Mucosa of rectum (tissue), 2 donors: Measurements from ENCODE around the gene SRPK2.

Experiments used
- H3K27ac ChIP-seq, 2 donors: one replicate each; pipeline ENCODE4 v1.7.0; 2013; ENCODE audit warnings: inconsistent platforms in 2 of 2, low read depth in 2 of 2, low read length in 2 of 2
- H3K27me3 ChIP-seq, 2 donors: one replicate each; pipeline ENCODE4 v1.7.0; 2013; ENCODE audit warnings: low read length in 2 of 2; ENCODE audit not compliant: control insufficient read depth in 2 of 2, insufficient read depth in 2 of 2
- H3K36me3 ChIP-seq, 2 donors: one replicate each; pipeline ENCODE4 v1.7.0; 2013; ENCODE audit warnings: low read length in 2 of 2; ENCODE audit not compliant: control insufficient read depth in 2 of 2, insufficient read depth in 2 of 2
- H3K4me1 ChIP-seq, 2 donors: one replicate each; pipeline ENCODE4 v1.7.0; 2013; ENCODE audit warnings: low read length in 2 of 2, mild to moderate bottlenecking in 1 of 2; ENCODE audit not compliant: control insufficient read depth in 2 of 2, insufficient read depth in 2 of 2
- H3K4me3 ChIP-seq, 2 donors: one replicate each; pipeline ENCODE4 v1.7.0; 2013; ENCODE audit warnings: low read length in 2 of 2
- H3K9ac ChIP-seq, 2 donors: one replicate each; pipeline ENCODE4 v1.7.0; 2013; ENCODE audit warnings: low read length in 2 of 2, low read depth in 1 of 2, mild to moderate bottlenecking in 1 of 2
- H3K9me3 ChIP-seq, 2 donors: one replicate each; pipeline ENCODE4 v1.7.0; 2013; ENCODE audit warnings: low read length in 2 of 2; ENCODE audit not compliant: control insufficient read depth in 2 of 2
- donor health status: healthy.
- donor health status: Normal muscosa, but diverticular disease.

The SRPK2 gene

GRCh38 chr7:105408791-105409410 is 20.2 kb upstream of the SRPK2 start:
- no peaks in the 10 kb centered on the region for H3K36me3 ChIP-seq
- no peak overlapping the region for H3K27ac ChIP-seq
- no peak overlapping the region for H3K9ac ChIP-seq
- no peaks in the 10 kb centered on the region for H3K4me1 ChIP-seq
- H3K27me3 ChIP-seq, result no peaks in the 10 kb centered on the region
- no peak overlapping the region for H3K4me3 ChIP-seq
- no peaks in the 10 kb centered on the region for H3K9me3 ChIP-seq

- no peaks in the 10 kb centered on the region for H3K9me3 ChIP-seq
- H3K27me3 ChIP-seq, result no peaks in the 10 kb centered on the region
- H3K4me3 ChIP-seq, result no peak overlapping the region
- no peak overlapping the region for H3K9ac ChIP-seq
- no peaks in the 10 kb centered on the region for H3K36me3 ChIP-seq
- H3K27ac ChIP-seq, result no peak overlapping the region
- H3K4me1 ChIP-seq, result peaks cover 0 to 2% of the 10 kb centered on the region in 2 donors
These were observed 14.4 kb upstream of the SRPK2 start for GRCh38 chr7:105403128-105403527.

DNA sequence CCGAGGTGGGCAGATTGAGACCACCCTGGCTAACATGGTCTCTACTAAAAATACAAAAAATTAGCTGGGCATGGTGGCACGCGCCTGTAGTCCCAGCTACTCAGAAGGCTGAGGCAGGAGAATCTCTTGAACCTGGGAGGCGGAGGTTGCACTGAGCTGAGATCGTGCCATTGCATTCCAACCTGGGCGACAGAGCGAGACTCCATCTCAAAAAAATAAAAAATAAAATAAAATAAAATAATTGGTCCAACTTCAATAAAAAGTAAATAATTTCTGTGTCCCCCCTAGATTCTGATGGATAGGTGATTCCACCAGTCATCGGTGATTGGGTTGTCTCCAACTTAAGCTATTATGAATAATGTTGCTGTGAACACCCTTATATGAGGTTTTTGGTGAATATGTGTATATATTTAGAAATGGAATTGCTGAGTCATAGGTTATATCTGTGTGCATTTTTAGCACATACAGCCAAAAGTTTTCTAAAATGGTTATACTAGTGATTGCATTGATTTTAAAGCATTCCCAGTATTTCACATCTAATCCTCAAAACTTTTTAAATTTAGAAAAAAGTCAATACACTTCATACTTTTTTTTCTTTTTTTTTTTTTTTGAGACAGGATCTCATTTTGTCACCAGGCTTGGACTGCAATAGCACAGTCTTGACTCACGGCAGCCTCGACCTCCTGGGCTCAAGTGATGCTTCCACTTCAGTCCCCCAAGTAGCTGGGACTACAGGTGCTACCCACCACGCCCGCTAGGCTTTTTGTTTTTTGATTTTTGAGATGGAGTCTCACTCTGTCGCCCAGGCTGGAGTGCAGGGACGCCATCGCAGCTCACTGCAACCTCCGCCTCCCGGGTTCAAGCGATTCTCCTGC is 13.7 kb upstream of the SRPK2 start:
- no peak overlapping the region for H3K4me3 ChIP-seq
- H3K36me3 ChIP-seq, result no peaks in the 10 kb centered on the region
- no peaks in the 10 kb centered on the region for H3K9me3 ChIP-seq
- no peak overlapping the region for H3K9ac ChIP-seq
- no peaks in the 10 kb centered on the region for H3K27me3 ChIP-seq
- no peak overlapping the region for H3K27ac ChIP-seq
- H3K4me1 ChIP-seq, result peaks cover 0 to 2% of the 10 kb centered on the region in 2 donors

GRCh38 chr7:105399043-105399725 is 10.5 kb upstream of the SRPK2 start:
- Histone ChIP-seq H3K27me3 (no peaks in the 10 kb centered on the region), H3K9ac (no peak overlapping the region), H3K36me3 (no peaks in the 10 kb centered on the region), H3K9me3 (no peaks in the 10 kb centered on the region), H3K4me3 (no peak overlapping the region), H3K27ac (no peak overlapping the region), H3K4me1 (peaks cover 0 to 4% of the 10 kb centered on the region in 2 donors)

DNA sequence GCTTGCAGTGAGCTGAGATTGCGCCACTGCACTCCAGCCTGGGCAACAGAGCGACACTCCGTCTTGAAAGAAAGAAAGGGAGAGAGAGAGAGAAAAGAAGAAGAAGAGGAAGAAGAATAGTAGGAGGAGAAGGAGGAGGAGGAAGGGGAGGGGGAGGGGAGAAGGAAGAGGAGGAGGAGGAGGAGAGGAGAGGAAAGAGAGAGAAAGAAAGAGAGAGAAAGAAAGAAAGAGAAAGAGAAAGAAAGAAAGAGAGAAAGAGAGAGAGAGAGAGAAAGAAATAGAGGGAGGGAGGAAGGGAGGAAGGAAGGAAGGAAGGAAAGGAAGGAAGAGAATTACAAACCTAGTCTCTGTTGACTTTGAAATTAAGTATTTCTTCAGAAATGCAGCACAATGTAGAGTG is 7.8 kb upstream of the SRPK2 start:
- Histone ChIP-seq H3K4me1 (peaks cover 0 to 2% of the 10 kb centered on the region in 2 donors), H3K4me3 (no peak overlapping the region), H3K9ac (no peak overlapping the region), H3K9me3 (no peaks in the 10 kb centered on the region), H3K36me3 (no peaks in the 10 kb centered on the region), H3K27ac (no peak overlapping the region), H3K27me3 (no peaks in the 10 kb centered on the region)

DNA sequence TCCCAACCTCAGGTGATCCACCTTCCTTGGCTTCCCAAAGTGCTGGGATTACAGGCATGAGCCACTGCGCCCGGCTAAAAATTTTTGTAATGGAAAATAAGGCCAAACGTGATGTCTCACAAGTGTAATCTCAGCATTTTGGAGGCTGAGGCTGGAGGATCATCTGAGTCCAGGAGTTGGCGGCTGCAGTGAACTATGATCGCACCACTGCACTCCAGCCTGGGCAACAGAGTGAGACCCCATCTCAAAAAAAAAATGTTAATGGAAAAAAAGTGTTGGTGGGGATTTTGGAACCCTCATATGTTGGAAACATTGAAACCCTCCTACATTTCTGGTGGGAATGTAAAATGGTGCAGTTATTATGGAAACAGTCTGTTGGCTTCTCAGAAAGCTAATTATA is 2.7 kb upstream of the SRPK2 start:
- Histone ChIP-seq H3K4me3 (no peak overlapping the region), H3K27ac (no peak overlapping the region), H3K9me3 (no peaks in the 10 kb centered on the region), H3K27me3 (no peaks in the 10 kb centered on the region), H3K9ac (no peak overlapping the region), H3K4me1 (peaks cover 3 to 5% of the 10 kb centered on the region in 2 donors), H3K36me3 (no peaks in the 10 kb centered on the region)

DNA sequence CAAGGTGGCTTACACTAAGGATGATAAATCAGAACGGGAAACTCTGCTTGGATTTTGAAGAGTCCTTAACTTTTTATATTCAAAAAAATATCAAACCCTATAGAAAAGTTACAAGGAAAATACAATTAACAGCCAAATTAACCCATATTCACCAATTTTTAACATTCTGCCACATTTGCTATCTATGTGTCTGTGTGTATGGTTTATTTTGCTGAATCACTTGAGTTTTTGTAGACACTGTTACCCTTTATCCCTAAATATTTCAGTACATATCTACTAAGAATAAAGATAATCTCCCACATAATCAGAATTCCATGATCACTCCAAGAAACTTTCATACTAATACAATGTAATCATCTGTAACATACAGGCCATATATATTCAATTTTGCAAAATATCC is 1.2 kb upstream of the SRPK2 start:
- no peaks in the 10 kb centered on the region for H3K27me3 ChIP-seq
- H3K36me3 ChIP-seq, result no peaks in the 10 kb centered on the region
- no peaks in the 10 kb centered on the region for H3K9me3 ChIP-seq
- no peak overlapping the region for H3K9ac ChIP-seq
- no peak overlapping the region for H3K4me3 ChIP-seq
- H3K27ac ChIP-seq, result no peak overlapping the region
- peaks cover 3 to 5% of the 10 kb centered on the region in 2 donors for H3K4me1 ChIP-seq

DNA sequence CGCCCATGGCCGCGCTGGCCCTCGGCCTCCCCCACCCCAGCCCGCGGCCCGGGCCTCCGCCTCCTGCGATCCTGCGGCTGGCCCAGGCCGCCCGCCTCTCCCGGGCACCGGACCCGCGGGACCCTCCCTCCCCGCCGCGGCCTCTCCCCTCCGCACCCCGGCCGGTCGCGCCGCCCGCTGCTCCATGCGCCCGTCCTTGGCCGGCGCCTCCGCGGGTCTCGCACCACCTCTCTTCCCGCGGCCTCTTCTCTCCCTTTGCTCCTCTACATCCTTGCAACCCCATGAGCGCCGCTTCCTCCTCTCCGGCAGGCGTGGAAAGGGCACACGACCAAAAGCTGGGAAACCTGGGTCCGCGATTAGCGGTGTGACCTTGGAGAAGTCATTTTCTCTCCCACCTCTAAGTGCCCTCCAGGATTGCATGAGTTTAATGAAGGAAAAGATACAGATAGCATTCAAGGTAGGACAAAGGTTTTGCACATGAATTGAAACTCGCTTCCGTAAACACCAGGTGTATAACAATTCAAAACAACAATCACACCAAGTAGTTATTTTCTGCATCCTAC is 448 bp upstream of the SRPK2 start:
- Histone ChIP-seq H3K9ac (peak overlapping the region in 1 of 2 donors; percentile 53), H3K27ac (no peak overlapping the region), H3K4me3 (peak overlapping the region; percentile 70 to 73), H3K4me1 (peaks cover 3 to 5% of the 10 kb centered on the region in 2 donors), H3K36me3 (no peaks in the 10 kb centered on the region), H3K9me3 (no peaks in the 10 kb centered on the region), H3K27me3 (no peaks in the 10 kb centered on the region)

DNA sequence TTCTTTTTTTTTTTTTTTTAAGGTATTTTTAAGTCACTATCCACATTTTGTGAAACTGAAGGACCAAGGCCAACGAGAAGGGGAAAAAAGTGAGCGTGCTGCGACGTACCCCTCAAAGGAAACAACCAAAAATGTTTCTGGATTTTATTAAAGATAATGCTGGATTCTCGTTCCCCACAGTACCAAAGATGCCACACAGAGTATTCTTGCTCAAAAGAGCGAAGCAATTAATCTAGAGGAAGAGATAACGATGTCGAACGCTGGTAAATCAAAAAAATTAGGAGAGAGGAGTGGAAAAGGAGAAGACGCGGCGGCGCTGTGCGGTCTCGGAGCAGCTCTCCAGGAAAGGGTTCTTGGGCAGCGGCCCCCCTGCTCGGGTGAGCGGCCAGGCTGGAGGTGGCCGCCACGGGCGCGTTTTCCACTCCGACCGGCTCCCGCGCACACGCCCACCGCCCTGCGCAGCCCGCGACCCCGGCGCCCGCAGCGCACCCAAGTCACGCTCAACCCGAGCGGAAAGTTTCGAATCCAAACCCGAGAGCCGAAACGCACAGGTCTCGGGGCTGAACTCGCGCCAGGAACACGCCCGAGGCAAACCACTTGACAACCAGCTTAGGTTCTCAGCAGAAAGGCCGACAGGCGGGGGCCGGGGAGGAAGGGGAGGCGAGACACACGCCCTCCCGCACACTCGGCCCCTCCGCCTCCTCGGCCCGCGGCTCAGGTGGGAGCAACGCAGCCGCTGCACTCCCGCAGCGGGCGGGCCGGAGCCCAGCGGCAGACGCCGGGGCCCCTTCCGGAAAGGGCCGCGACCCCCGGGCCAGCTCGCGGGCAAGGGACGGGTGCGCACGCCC is 989 bp downstream of the SRPK2 start:
- H3K4me1 ChIP-seq, result peaks cover 3 to 5% of the 10 kb centered on the region in 2 donors
- H3K27me3 ChIP-seq, result no peaks in the 10 kb centered on the region
- peak overlapping the region; percentile 60 to 68 for H3K9ac ChIP-seq
- H3K36me3 ChIP-seq, result no peaks in the 10 kb centered on the region
- H3K27ac ChIP-seq, result peak overlapping the region in 1 of 2 donors; percentile 1
- H3K4me3 ChIP-seq, result peak overlapping the region; percentile 64 to 81
- H3K9me3 ChIP-seq, result no peaks in the 10 kb centered on the region
